Stimulated activated CD8-positive, alpha-beta memory T cell treated with anti-CD3 and anti-CD28 coated beads, Interleukin-15, amount 100 ng/mL, for 24 hours (primary cell): ENCODE results near the gene PHACTR3.

ENCODE experiments used
- DNase-seq: peaks from one replicate; pipeline ENCODE4 v3.0.0-alpha.2; 2020; ENCODE audit warnings: low read depth

Gene PHACTR3

GRCh38 chr20:59733351-59733750, 129.0 kb downstream of the PHACTR3 start:
- DNase-seq = no peak

GRCh38 chr20:59735486-59735885, 131.1 kb downstream of the PHACTR3 start:
- no peak for DNase-seq

- DNase-seq = no peak
Measured at GRCh38 chr20:59735917-59736316, 131.6 kb downstream of the PHACTR3 start.

- DNase-seq = no peak
Measured at GRCh38 chr20:59736366-59736765, 132.0 kb downstream of the PHACTR3 start.

GRCh38 chr20:59737073-59737666, 132.8 kb downstream of the PHACTR3 start:
- no peak for DNase-seq

- no peak for DNase-seq
Measured at GRCh38 chr20:59737816-59738215, 133.5 kb downstream of the PHACTR3 start.

- DNase-seq = no peak
Measured at GRCh38 chr20:59738851-59739250, 134.5 kb downstream of the PHACTR3 start.

- no peak for DNase-seq
Measured at GRCh38 chr20:59740621-59741020, 136.3 kb downstream of the PHACTR3 start.

- DNase-seq = no peak
Measured at GRCh38 chr20:59741073-59741472, 136.7 kb downstream of the PHACTR3 start.

- DNase-seq = no peak
Measured at GRCh38 chr20:59742351-59743095, 138.2 kb downstream of the PHACTR3 start.

- no peak for DNase-seq
Measured at GRCh38 chr20:59743308-59743707, 139.0 kb downstream of the PHACTR3 start.

GRCh38 chr20:59743767-59744485, 139.6 kb downstream of the PHACTR3 start:
- DNase-seq = no peak

- DNase-seq = no peak
Measured at GRCh38 chr20:59744756-59745155, 140.4 kb downstream of the PHACTR3 start.

GRCh38 chr20:59745201-59745600, 140.9 kb downstream of the PHACTR3 start:
- DNase-seq = no peak

GRCh38 chr20:59745716-59746115, 141.4 kb downstream of the PHACTR3 start:
- no peak for DNase-seq

GRCh38 chr20:59746155-59746554, 141.8 kb downstream of the PHACTR3 start:
- DNase-seq = no peak

- no peak for DNase-seq
Measured at GRCh38 chr20:59747671-59748515, 143.6 kb downstream of the PHACTR3 start.

- no peak for DNase-seq
Measured at GRCh38 chr20:59748619-59749191, 144.4 kb downstream of the PHACTR3 start.

- no peak for DNase-seq
Measured at GRCh38 chr20:59749301-59749700, 145.0 kb downstream of the PHACTR3 start.

GRCh38 chr20:59750209-59750840, 146.0 kb downstream of the PHACTR3 start:
- no peak for DNase-seq

GRCh38 chr20:59751075-59751711, 146.9 kb downstream of the PHACTR3 start:
- DNase-seq = no peak
